CD4-positive, CD25-positive, alpha-beta regulatory T cell (primary cell): Measurements from ENCODE around the gene CHTF8. TPM values are rescaled to one million over a fixed set of nuclear protein-coding genes. Genes with fewer than 3 reads are reported as not detected.
A peak's percentile ranks its signal among the peaks of the same experiment; 100 is the strongest.
"Not testable (repeated sequence)": the region's sequence is repeated elsewhere in the genome, so short reads cannot be mapped to it uniquely, and the experiment has no call there.

ENCODE experiments used
- ATAC-seq, 2 donors: fragments of 150-1000 bp; cut with Tn5 transposase; one replicate each; pipeline ENCODE4 v1.10.0; 2021; ENCODE audit warnings: low read depth in 2 of 2, moderate number of reproducible peaks in 2 of 2, moderate library complexity in 1 of 2
- DNase-seq, 3 donors: peaks; one replicate each; pipeline versions ENCODE4 v3.0.0 to v3.0.0-alpha.2; 2012 to 2022; ENCODE audit warnings: mixed read lengths in 1 of 3
- H3K27ac ChIP-seq: one replicate; pipeline ENCODE4 v1.7.0; 2013; ENCODE audit warnings: mild to moderate bottlenecking, low read length; ENCODE audit not compliant: insufficient read depth, poor library complexity, severe bottlenecking
- H3K27me3 ChIP-seq: one replicate; pipeline ENCODE4 v1.7.0; 2013; ENCODE audit warnings: low read length; ENCODE audit not compliant: control insufficient read depth, insufficient read depth
- H3K36me3 ChIP-seq: one replicate; pipeline ENCODE4 v1.7.0; 2013; ENCODE audit warnings: mild to moderate bottlenecking, low read length, moderate library complexity; ENCODE audit not compliant: control insufficient read depth, insufficient read depth
- H3K4me1 ChIP-seq: 2 replicates; pipeline ENCODE4 v1.7.0; 2013; ENCODE audit warnings: mild to moderate bottlenecking, low read length; ENCODE audit not compliant: insufficient read depth, control insufficient read depth, poor library complexity, severe bottlenecking
- H3K4me3 ChIP-seq: one replicate; pipeline ENCODE4 v1.7.0; 2013; ENCODE audit warnings: low read depth, mild to moderate bottlenecking, low read length, moderate library complexity
- H3K9me3 ChIP-seq, 2 experiments: 1 replicate in 1 of 2; 2 replicates in 1 of 2; pipeline ENCODE4 v1.7.0; 2013; ENCODE audit warnings: low read length in 2 of 2, mild to moderate bottlenecking in 1 of 2, moderate library complexity in 1 of 2; ENCODE audit not compliant: control insufficient read depth in 2 of 2
- H3K27ac Mint-ChIP-seq, 3 donors: one replicate each; pipeline ENCODE4 v1.8.0; 2020 to 2022; ENCODE audit warnings: mild to moderate bottlenecking in 3 of 3, mixed read lengths in 3 of 3, moderate library complexity in 2 of 3
- H3K27me3 Mint-ChIP-seq: one replicate; pipeline ENCODE4 v1.8.0; 2022; ENCODE audit warnings: mild to moderate bottlenecking, mixed read lengths
- H3K36me3 Mint-ChIP-seq: one replicate; pipeline ENCODE4 v1.8.0; 2020; ENCODE audit warnings: mixed read lengths
- H3K4me1 Mint-ChIP-seq, 4 donors: one replicate each; pipeline ENCODE4 v1.8.0; 2020 to 2022; ENCODE audit warnings: mixed read lengths in 4 of 4, mild to moderate bottlenecking in 1 of 4
- H3K4me3 Mint-ChIP-seq, 4 donors: one replicate each; pipeline ENCODE4 v1.8.0; 2020 to 2022; ENCODE audit warnings: mild to moderate bottlenecking in 4 of 4, mixed read lengths in 4 of 4, moderate library complexity in 3 of 4
- H3K9me3 Mint-ChIP-seq, 7 donors: one replicate each; pipeline ENCODE4 v1.8.0; 2020 to 2022; ENCODE audit warnings: mixed read lengths in 7 of 7, mild to moderate bottlenecking in 3 of 7, moderate library complexity in 2 of 7
- polyA plus RNA-seq, 4 donors: library from polyadenylated mRNA; unstranded; fragments of 300-500 nt; fragmentation: Illumina TruSeq; gene quantifications; one replicate each; pipeline ENCODE4 v1.2.3, GENCODE V29; 2021
- total RNA-seq: library from RNA; stranded (reverse); gene quantifications from one replicate; pipeline ENCODE4 v1.2.3, GENCODE V29; 2022

CHTF8 gene
- total and polyA plus RNA-seq, 5 donors from 2014 or later, result 79.4 to 227 (median 210) TPM

GRCh38 chr16:69131839-69132423, 457 bp downstream of the CHTF8 start:
- H3K27me3 ChIP-seq, result no peaks in the 10 kb centered on the region
- H3K4me1 ChIP-seq, result peaks cover 37% of the 10 kb centered on the region
- peaks cover 12% of the 10 kb centered on the region for H3K36me3 Mint-ChIP-seq
- peak overlapping the region; percentile 93 to 96 (median 96) for H3K27ac Mint-ChIP-seq
- no peaks in the 10 kb centered on the region for H3K9me3 Mint-ChIP-seq
- H3K4me3 Mint-ChIP-seq, result peak overlapping the region; percentile 93 to 99 (median 96)
- peak overlapping the region; percentile 86 for H3K27ac ChIP-seq
- DNase-seq, result peak in 2 of 3 donors; percentile 71 to 78
- no peaks in the 10 kb centered on the region for H3K27me3 Mint-ChIP-seq
- H3K36me3 ChIP-seq, result peaks cover 9% of the 10 kb centered on the region
- H3K9me3 ChIP-seq, result no peaks in the 10 kb centered on the region
- H3K4me1 Mint-ChIP-seq, result peaks cover 28 to 70% (median 48%) of the 10 kb centered on the region in 4 donors
- H3K4me3 ChIP-seq, result peak overlapping the region; percentile 87
- ATAC-seq, result peak; percentile 52 to 57

DNA sequence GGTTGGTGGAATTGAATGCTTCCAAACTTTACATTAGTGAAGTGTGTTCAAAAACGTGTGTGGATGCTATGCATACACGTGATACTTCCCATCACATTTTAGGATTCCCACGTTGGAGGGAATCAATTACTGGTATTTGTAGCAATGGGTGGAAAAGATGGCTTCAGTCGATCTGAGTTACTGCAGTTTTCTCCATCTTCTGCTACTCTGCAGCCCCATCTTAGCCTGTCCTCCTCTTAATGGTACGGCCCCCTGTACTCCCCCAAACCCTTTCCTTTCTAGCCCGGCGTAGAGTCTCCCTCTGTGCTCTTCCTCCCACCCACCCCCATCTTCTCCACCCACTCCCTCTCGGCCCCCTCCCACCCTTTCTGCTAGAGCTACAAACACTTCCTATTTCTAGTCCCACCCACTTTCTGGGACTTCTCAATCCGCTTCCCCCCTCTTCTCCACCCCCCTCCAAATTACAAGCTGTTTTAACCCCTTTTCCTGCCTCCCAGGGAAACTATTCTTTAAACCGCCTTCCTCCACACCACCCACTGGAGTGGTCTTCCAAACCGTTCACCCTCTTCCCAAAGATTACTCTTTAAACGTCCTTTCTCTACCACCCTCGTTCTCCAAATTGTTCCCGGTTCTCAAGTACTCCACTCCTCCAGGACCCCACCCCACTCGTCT, 1.1 kb downstream of the CHTF8 start:
- peak overlapping the region; percentile 93 to 96 (median 96) for H3K27ac Mint-ChIP-seq
- Histone ChIP-seq H3K9me3 (no peaks in the 10 kb centered on the region), H3K4me1 (peaks cover 42% of the 10 kb centered on the region), H3K27ac (peak overlapping the region; percentile 86), H3K4me3 (peak overlapping the region; percentile 87), H3K27me3 (no peaks in the 10 kb centered on the region), H3K36me3 (peaks cover 4% of the 10 kb centered on the region)
- no peak for DNase-seq
- H3K4me3 Mint-ChIP-seq, result peak overlapping the region; percentile 93 to 99 (median 96)
- no peaks in the 10 kb centered on the region for H3K27me3 Mint-ChIP-seq
- H3K36me3 Mint-ChIP-seq, result peaks cover 6% of the 10 kb centered on the region
- H3K4me1 Mint-ChIP-seq, result peaks cover 28 to 72% (median 51%) of the 10 kb centered on the region in 4 donors
- ATAC-seq, result no peak
- H3K9me3 Mint-ChIP-seq, result no peaks in the 10 kb centered on the region

- no peak for ATAC-seq
- H3K27ac Mint-ChIP-seq, result peak overlapping the region; percentile 60 to 93 (median 79)
- peaks cover 6% of the 10 kb centered on the region for H3K36me3 Mint-ChIP-seq
- H3K9me3 Mint-ChIP-seq, result no peaks in the 10 kb centered on the region
- Histone ChIP-seq H3K4me1 (peaks cover 43% of the 10 kb centered on the region), H3K4me3 (peak overlapping the region; percentile 76), H3K27me3 (no peaks in the 10 kb centered on the region), H3K9me3 (no peaks in the 10 kb centered on the region), H3K36me3 (peaks cover 4% of the 10 kb centered on the region), H3K27ac (peak overlapping the region; percentile 86)
- peak overlapping the region; percentile 93 to 99 (median 96) for H3K4me3 Mint-ChIP-seq
- H3K27me3 Mint-ChIP-seq, result no peaks in the 10 kb centered on the region
- DNase-seq, result no peak
- peaks cover 32 to 80% (median 57%) of the 10 kb centered on the region in 4 donors for H3K4me1 Mint-ChIP-seq
Observed at GRCh38 chr16:69130461-69130860, 1.9 kb downstream of the CHTF8 start.

DNA sequence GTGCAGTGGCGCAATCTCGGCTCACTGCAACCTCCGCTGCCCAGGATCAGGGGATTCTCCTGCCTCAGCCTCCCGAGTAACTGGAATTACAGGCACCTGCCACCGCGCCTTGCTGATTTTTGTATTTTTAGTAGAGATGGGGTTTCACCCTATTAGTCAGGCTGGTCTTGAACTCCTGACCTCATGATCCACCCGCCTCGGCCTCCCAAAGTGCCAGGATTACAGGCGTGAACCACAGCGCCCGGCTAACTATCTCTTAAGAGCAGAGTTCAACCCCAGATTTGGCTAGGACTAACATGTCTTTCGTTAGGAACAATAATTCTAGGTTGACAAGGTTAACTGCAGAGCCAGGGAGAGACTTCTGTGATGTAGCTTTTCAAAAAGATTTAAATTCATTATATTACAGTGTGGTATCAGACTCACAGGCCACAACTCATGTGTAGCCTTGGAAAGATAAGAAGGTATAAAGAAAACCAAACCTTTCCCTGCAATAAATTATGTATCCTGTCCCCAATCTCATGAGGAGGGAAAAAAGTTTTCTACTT, 4.3 kb downstream of the CHTF8 start:
- no peaks in the 10 kb centered on the region for H3K9me3 Mint-ChIP-seq
- Histone ChIP-seq H3K36me3 (peaks cover 4% of the 10 kb centered on the region), H3K4me3 (no peak overlapping the region), H3K27ac (no peak overlapping the region), H3K9me3 (no peaks in the 10 kb centered on the region), H3K27me3 (no peaks in the 10 kb centered on the region), H3K4me1 (peaks cover 31% of the 10 kb centered on the region)
- no peak for ATAC-seq
- H3K4me1 Mint-ChIP-seq, result peaks cover 24 to 68% (median 46%) of the 10 kb centered on the region in 4 donors
- H3K36me3 Mint-ChIP-seq, result peaks cover 6% of the 10 kb centered on the region
- DNase-seq, result no peak
- H3K27me3 Mint-ChIP-seq, result no peaks in the 10 kb centered on the region
- H3K27ac Mint-ChIP-seq, result peak overlapping the region in 1 of 3 donors; percentile 20
- H3K4me3 Mint-ChIP-seq, result peak overlapping the region in 2 of 4 donors; percentile 9 to 79

DNA sequence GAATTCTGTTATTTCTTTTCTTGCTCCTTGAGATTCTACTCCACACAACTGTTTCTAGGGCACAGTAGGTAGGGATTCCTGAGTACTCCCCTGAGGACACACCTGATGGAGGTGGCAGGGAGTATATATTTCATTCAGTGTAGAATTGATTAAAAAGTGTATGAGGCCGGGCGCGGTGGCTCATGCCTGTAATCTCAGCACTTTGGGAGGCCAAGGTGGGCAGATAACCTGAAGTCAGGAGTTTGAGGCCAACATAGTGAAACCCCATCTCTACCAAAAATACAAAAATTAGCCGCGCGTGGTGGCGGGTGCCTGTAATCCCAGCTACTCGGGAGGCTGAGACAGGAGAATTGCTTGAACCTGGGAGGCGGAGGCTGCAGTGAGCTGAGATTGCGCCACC, 5.6 kb downstream of the CHTF8 start:
- not testable (repeated sequence) for H3K27me3 ChIP-seq, H3K27ac ChIP-seq, ATAC-seq, H3K9me3 Mint-ChIP-seq, DNase-seq, H3K4me3 Mint-ChIP-seq, H3K4me3 ChIP-seq, H3K36me3 ChIP-seq, H3K9me3 ChIP-seq, H3K27me3 Mint-ChIP-seq, H3K36me3 Mint-ChIP-seq
- H3K27ac Mint-ChIP-seq, result peak overlapping the region in 1 of 3 donors; percentile 6
- peaks cover 28% of the 10 kb centered on the region for H3K4me1 ChIP-seq
- peaks cover 22 to 66% (median 43%) of the 10 kb centered on the region in 4 donors for H3K4me1 Mint-ChIP-seq

DNA sequence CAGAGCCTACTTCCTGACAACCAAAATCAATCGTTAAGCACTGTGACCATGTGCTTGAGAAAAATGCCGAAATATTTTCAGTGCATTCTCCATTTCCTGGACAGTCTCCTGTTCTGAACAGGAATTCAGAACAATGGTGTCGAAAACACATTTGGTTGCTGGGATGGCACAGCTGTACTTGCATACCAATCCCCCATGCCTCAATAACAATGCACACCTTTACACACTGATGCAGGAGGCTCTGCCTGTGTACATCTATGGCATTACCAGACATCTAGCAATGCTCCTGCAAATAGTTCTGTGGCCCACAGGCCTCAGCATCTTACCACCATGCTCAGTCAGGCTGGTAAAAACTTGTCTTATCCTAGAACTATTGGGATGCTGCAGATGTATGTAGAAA, 6.2 kb downstream of the CHTF8 start:
- Mint-ChIP-seq H3K27me3 (no peaks in the 10 kb centered on the region), H3K36me3 (peaks cover 8% of the 10 kb centered on the region), H3K27ac (peak overlapping the region in 1 of 3 donors; percentile 6), H3K4me3 (no peak overlapping the region), H3K4me1 (peaks cover 22 to 63% (median 42%) of the 10 kb centered on the region in 4 donors), H3K9me3 (no peaks in the 10 kb centered on the region)
- Histone ChIP-seq H3K27ac (no peak overlapping the region), H3K27me3 (no peaks in the 10 kb centered on the region), H3K4me1 (peaks cover 22% of the 10 kb centered on the region), H3K9me3 (no peaks in the 10 kb centered on the region), H3K4me3 (no peak overlapping the region), H3K36me3 (peaks cover 5% of the 10 kb centered on the region)
- ATAC-seq (no peak), DNase-seq (no peak)

DNA sequence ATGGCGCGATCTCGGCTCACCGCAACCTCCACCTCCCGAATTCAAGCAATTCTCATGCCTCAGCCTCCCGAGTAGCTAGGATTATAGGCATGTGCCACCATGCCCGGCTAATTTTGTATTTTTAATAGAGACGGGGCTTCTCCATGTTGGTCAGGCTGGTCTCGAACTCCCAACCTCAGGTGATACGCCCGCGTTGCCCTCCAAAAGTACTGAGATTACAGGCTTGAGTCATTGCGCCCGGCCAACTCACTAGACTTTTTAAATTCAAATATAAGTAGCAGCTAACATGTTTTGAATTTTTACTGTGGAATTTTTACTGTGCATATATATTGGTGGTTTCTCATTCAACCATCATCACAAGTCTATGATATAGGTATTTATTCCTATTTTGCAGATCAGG, 7.4 kb downstream of the CHTF8 start:
- not testable (repeated sequence) for H3K27me3 Mint-ChIP-seq

More for the DNA sequence above, 7.4 kb downstream of the CHTF8 start:
- H3K36me3 ChIP-seq, result peaks cover 18% of the 10 kb centered on the region
- ATAC-seq, H3K9me3 ChIP-seq, H3K9me3 Mint-ChIP-seq, H3K4me3 Mint-ChIP-seq, H3K4me3 ChIP-seq, H3K27ac Mint-ChIP-seq, H3K27me3 ChIP-seq, DNase-seq, H3K27ac ChIP-seq: not testable (repeated sequence)
- peaks cover 17% of the 10 kb centered on the region for H3K36me3 Mint-ChIP-seq
- H3K4me1 Mint-ChIP-seq, result peaks cover 14 to 55% (median 33%) of the 10 kb centered on the region in 4 donors
- H3K4me1 ChIP-seq, result peaks cover 14% of the 10 kb centered on the region
